Stimulated activated CD4-positive, alpha-beta T cell treated with anti-CD3 and anti-CD28 coated beads, TNF-alpha, amount 100 ng/mL, for 48 hours (primary cell): ENCODE measurements around the gene FOXF1.

Source experiments
- DNase-seq, 3 donors: peaks; one replicate each; pipeline ENCODE4 v3.0.0-alpha.2; 2020; ENCODE audit warnings: low read depth in 3 of 3

The FOXF1 gene

GRCh38 chr16:86505185-86505898, 5.0 kb upstream of the FOXF1 start:
- no peak for DNase-seq

- no peak for DNase-seq
Observed at GRCh38 chr16:86505899-86506864, 4.1 kb upstream of the FOXF1 start.

DNA sequence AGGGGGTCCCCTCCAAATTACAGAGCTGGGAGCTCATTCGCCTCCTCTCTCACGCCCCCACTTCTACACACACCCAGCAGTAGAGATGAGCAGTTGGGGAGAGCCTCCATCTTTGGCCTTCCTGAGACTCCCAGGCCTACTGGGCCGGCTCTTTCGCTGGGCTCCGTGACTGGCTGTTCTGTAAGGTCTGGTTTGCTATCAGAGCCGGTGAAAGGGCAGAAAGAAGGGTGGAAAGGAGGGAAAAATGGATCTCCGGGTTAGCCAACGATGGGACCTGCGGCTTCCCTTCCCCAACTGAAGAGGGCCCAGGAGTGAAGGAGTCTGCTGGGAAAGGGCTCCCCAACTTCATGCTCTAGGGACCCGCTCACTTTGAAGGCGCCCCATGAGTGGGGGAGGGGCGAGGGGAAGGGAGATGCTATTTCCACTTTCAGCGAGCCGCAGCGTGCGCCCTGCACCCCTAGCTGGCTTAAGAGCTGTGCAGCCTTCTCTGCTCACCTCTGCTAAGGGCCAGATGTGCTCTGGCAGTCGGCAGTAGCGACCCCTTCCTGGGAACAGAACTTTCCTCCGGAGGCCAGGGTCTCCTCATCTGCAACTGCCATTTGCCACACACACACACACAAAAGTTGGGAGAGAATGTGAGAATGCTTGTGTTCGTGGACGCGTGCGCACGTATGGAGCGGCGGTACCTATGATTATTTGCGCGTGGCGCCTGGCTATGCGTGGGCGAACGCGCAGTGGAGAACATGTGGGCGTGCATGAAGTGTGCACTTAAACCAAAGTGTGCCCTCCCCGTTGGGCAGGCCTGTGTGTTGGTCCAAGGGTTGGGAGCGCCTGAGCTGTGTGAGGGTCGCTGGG, 2.9 kb upstream of the FOXF1 start:
- DNase-seq = no peak

- DNase-seq = no peak
Observed at GRCh38 chr16:86508028-86508946, 2.0 kb upstream of the FOXF1 start.

GRCh38 chr16:86508947-86509758, 1.2 kb upstream of the FOXF1 start:
- no peak for DNase-seq

- DNase-seq = no peak
Observed at GRCh38 chr16:86509759-86510464, 415 bp upstream of the FOXF1 start.

- DNase-seq = no peak
Observed at GRCh38 chr16:86511317-86512161, 1.2 kb downstream of the FOXF1 start.

DNA sequence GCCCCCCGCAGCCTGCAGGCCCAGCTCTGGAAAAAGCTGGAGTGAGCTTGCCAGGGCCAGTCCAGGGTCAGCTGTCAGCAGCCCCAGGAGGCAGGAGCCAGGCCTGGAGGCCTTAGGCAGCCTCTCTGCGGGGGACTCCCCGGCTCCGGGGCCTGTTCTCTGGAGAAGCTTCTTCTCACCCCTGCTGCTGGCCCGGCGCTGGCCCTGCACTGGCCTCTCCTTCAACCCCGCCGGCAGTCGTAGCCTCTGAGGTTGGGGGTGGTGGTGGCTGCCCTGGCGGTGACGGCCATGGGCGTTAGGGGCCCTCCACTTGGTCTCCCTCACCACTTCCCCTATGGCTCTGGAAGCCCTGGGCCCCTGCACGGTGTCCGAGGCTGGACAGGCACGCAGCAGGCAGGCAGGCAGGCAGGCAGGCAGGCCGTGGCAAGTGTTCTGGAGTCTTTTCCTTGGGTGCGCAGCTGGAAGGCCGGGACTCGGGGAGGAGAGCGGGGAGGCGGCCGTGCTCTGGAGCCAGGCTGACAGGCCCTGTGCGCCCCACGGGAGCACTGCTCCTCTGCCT, 2.1 kb downstream of the FOXF1 start:
- DNase-seq = no peak

DNA sequence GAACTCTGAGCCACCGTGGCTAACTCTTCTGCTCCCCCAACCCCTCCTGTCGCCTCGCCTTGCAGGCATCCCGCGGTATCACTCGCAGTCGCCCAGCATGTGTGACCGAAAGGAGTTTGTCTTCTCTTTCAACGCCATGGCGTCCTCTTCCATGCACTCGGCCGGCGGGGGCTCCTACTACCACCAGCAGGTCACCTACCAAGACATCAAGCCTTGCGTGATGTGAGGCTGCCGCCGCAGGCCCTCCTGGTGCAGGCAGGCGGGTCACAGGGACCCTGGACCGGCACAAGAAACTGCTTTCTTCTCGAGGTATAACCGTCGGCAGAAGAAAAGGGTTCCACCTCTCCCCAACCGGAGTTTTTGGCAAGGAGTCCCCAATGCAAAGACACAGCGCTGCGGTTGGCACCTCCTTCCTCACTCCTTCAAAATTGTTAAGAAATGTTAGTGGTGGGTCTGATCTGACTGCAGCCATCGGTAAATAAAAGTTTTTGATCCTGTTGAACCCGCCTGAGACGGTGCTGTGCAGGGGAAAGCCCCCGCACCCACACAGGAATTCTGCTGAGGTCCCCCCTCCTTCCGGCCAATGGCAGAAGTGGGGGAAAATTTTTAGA, 2.6 kb downstream of the FOXF1 start:
- DNase-seq = no peak

- no peak for DNase-seq
Observed at GRCh38 chr16:86513471-86514277, 3.3 kb downstream of the FOXF1 start.

DNA sequence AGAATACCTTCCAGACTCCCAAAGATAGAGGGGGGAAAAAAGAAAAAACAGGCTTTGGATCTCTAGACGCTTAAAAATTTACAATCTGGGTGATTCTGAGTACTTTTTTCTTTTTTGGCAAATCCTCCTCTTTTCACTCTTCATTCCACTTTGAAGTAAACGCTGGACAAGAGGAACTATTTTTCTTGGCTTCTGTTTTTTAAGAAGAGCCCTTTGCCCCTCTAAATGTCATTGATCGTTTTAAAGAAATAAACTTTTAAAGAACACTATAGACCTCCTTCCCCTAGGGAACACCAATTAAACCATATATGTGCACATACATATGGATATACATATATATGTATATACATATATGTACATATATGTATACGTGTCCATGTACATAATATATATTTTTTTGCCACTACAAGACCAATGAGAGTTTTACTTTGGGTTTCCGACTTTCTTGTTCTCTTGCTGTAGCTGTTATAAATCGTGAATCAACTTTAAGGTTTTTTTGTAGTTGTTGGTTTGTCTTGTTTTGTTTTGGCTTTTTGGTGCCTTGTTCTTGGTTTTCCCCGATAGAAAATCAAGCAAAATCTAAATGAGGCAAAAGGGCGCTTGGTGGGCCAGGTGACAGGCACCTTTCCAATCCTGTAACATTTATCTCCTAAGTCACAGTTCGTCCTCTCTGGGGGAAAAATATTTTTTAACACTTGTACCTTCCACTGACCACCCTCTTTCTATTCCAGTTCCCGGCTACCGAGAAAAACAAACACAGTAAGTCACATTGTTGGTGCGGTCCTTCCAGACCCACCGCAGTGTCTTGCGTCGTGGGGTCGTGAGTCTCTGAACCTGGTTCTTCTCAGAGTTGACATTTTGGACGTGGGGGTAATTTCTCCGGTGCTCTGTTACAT, 4.4 kb downstream of the FOXF1 start:
- DNase-seq = no peak

DNA sequence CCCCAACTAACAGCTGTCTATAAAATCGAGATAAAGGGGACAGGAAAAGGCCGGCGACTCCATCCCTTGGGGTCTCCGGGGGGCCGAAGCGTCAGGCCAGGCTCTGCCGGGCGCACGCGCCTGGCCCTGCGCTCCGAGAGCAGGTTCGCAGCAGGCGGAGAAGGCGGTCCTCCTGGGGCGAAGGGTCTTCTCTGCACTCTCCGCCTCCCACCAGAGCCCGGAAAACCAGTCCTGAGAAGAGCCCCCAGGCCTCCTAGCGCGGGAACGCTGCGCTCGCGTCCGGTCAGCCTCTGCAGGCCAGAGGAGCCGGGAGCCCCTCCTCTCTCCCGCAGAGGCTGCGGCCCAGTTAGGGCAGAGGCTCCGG, 5.1 kb downstream of the FOXF1 start:
- no peak for DNase-seq

GRCh38 chr16:86515777-86516622, 5.7 kb downstream of the FOXF1 start:
- DNase-seq = no peak

GRCh38 chr16:86516623-86517003, 6.3 kb downstream of the FOXF1 start:
- no peak for DNase-seq

DNA sequence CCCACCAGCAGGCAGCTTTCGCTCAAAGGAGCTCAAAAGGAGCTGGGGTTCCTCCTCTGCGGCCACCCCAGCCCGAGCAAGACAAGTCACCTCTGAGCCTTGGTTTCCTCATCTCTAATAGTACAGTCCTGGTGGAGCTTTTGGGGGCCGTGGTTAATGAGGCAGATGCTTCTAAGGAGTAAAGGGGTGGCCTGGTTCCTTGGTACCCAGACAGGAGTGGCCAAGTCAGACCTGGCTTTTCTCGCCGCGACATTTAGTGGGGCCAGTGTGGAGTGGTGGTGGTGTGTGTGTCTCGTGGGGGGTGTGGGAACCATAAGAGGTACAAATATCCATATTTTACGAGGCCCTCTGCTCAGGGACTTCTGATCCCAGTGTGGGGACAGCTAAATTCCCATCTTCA, 6.7 kb downstream of the FOXF1 start:
- DNase-seq = no peak
